Measurements from ENCODE around the gene LRCOL1.

LRCOL1 gene

DNA sequence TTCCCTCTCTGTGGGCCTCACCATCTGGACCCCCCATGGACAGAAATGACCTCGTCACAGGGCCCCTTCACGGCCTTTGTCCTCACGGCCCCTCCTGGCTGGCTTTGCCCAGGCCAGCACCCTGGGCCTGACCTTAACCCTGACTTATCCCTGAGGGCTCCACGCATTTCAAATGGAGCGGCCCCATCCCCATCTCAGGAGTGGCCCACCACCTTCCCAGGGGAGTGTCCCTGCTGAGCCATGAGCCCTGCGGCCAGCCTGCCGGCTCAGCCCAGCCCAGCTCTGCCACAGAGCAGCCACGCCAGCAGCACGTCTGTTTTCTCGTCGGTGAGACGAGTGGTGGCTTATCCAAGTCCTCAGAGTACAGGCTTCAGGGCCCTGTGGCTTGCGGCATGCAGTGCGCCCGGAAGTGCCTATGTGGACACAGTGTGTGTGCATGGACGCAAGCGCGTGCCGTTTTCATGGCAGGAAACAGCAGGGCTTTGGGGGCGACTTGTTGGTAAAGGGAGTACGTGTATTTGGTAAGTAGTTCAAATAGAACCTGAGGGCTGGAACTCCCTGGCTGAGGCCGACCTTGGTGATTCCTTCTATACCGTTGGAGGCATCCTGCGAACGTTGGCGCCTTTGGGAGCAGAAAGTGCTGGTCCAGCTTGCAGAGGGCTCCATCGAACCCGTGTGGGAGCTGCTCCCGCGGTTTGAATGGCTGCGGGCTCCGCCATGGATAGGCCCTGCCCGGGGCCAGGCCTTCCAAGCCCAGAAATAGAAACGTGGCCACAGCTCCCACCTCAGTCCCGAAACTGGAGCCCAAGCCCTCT, 52.1 kb downstream of the LRCOL1 start:
- H3K36me3 Mint-ChIP-seq (ENCODE audit: low read depth), result no peaks in the 10 kb centered on the region
- peaks cover 12% of the 10 kb centered on the region for H3K27me3 Mint-ChIP-seq (ENCODE audit: low read depth)
- peaks cover 6% of the 10 kb centered on the region for H3K4me1 Mint-ChIP-seq (ENCODE audit: low read depth)
- no peaks in the 10 kb centered on the region for H3K9me3 Mint-ChIP-seq
- DNase-seq (ENCODE audit: low spot score), result no peak
- no peak overlapping the region for H3K27ac Mint-ChIP-seq
- H3K4me3 Mint-ChIP-seq, result peak overlapping the region; percentile 26

DNA sequence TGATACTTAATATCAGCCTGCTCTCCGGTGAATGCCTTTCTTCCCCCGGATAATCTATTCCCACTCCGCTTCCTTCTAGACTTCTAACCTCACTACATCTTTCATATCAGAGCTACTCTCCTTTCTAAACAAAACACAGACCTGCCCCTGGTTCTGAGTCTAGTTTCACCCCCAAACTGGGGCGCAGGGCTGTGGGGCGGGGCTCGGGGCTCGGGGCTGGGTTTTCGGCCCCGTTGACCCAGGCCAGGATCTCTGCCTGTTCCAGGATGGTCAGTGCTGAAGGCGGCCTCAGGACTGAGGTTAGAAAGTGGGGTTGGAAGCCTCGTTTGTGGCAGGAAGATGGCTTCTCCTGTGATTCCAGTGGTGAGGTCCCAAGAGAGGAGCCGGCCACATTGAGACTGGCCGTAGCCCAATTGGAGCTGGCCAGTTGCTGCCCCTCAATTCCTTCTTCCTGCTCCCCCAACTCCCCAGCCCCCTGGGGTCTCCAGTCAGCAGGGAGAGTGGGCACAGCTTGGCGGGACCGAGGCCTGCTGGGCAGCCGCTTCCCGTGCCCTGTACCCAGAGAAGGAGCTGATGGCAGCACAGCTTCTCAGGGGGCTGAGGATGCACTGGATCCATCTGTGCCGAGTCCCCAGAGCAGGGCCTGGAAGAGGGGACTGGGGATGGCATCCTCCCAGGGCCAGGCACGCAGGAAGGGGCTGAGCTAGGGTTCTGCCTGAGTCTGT, 52.9 kb downstream of the LRCOL1 start:
- H3K27ac Mint-ChIP-seq, result no peak overlapping the region
- no peak for DNase-seq (ENCODE audit: low spot score)
- no peaks in the 10 kb centered on the region for H3K9me3 Mint-ChIP-seq
- H3K4me3 Mint-ChIP-seq, result no peak overlapping the region
- H3K4me1 Mint-ChIP-seq (ENCODE audit: low read depth), result peaks cover 6% of the 10 kb centered on the region
- H3K27me3 Mint-ChIP-seq (ENCODE audit: low read depth), result peaks cover 12% of the 10 kb centered on the region
- no peaks in the 10 kb centered on the region for H3K36me3 Mint-ChIP-seq (ENCODE audit: low read depth)

DNA sequence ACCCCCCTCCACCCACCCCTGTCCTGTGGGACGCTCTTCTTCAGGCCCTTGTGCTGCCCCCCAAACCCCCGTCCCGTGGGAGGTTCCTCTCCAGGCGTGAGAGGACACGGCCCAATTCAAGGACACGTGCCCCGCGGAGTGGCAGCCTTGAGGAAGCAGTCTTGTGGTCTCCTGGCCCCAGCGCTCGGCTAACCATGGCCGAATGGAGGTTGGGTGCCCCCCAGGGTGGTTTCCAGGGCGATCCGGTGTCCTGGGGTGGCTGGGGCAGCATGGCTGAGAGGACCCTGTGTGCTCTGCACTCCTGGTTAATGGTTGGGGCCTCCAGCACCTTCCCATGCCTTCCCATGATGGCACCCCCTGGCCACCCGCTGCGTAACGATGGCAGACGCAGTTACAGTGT, 53.6 kb downstream of the LRCOL1 start:
- no peaks in the 10 kb centered on the region for H3K9me3 Mint-ChIP-seq
- peaks cover 12% of the 10 kb centered on the region for H3K27me3 Mint-ChIP-seq (ENCODE audit: low read depth)
- peaks cover 6% of the 10 kb centered on the region for H3K4me1 Mint-ChIP-seq (ENCODE audit: low read depth)
- no peak for DNase-seq (ENCODE audit: low spot score)
- H3K36me3 Mint-ChIP-seq (ENCODE audit: low read depth), result no peaks in the 10 kb centered on the region
- no peak overlapping the region for H3K4me3 Mint-ChIP-seq
- H3K27ac Mint-ChIP-seq, result no peak overlapping the region

DNA sequence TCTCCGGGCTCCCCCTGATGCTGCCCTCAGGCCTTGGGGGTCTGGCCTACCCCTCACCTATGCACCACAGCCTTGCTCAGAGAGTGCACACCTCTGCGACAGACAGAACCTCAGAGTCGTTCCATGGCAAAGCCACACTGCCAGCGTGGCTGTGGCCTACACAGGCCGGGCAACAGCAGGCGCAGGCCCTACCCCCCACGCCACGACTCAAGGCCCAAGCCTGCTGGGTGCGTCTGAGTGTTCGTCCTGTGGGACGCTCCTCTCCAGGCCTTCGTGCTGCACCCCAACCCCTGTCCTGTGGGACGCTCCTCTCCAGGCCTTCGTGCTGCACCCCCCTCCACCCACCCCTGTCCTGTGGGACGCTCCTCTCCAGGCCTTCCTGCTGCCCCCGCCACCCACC, 54.2 kb downstream of the LRCOL1 start:
- Mint-ChIP-seq H3K36me3 (ENCODE audit: low read depth) (no peaks in the 10 kb centered on the region), H3K27me3 (ENCODE audit: low read depth) (peaks cover 12% of the 10 kb centered on the region), H3K27ac (no peak overlapping the region), H3K4me1 (ENCODE audit: low read depth) (peaks cover 6% of the 10 kb centered on the region), H3K4me3 (no peak overlapping the region), H3K9me3 (no peaks in the 10 kb centered on the region)
- no peak for DNase-seq (ENCODE audit: low spot score)

DNA sequence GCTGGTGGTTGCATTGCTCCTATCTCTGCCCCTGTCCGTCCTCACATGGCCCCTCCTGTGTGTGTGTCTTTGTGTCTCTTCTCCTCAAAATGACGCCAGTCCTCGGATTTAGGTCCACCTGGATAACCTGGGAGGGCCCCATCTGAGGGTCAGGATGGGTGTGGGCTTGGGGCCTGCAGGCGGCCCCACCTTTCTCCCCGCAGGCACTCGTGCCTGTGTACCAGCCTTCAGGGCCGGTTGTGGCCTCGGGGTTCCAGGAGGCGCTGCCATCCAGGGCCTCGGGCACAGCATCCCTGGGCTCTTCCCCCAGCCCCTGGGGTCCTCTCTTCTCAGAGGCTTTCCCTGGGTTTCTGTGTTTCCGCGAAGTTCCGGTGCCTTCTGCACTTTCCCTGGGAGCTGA, 54.7 kb downstream of the LRCOL1 start:
- Mint-ChIP-seq H3K27me3 (ENCODE audit: low read depth) (peaks cover 12% of the 10 kb centered on the region), H3K36me3 (ENCODE audit: low read depth) (no peaks in the 10 kb centered on the region), H3K9me3 (no peaks in the 10 kb centered on the region), H3K4me1 (ENCODE audit: low read depth) (peaks cover 6% of the 10 kb centered on the region), H3K4me3 (no peak overlapping the region), H3K27ac (no peak overlapping the region)
- DNase-seq (ENCODE audit: low spot score), result no peak

DNA sequence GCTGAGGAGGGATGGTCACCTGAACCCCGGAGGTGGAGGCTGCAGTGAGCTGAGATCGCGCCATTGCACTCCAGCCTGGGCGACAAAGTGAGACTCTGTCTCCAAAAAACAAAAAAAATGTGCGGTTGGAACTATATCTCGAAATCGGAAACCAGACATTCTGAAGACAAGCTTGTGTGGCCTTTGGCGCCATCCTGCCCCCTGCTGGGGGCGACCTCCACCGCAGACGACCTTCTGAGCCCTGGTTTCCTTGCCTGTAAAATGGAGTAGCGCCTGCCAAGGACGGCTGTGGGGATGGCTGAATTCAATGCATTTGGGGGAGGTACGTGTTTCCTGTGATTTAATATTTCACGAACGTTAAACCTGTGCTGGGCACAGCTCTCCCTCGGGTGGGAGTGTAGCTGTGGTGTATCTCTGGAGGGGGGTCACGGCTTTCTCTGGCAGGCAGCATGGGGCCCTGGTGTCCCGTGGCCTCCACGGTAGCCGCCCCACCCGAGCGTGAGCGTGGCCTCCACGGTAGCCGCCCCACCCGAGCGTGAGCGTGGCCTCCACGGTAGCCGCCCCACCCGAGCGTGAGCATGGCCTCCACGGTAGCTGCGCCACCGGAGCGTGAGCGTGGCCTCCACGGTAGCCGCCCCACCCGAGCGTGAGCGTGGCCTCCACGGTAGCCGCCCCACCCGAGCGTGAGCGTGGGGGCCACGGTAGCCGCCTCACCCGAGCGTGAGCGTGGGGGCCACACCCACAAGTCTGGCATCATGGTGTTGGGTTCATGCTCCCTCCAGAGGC, 55.3 kb downstream of the LRCOL1 start:
- DNase-seq (ENCODE audit: low spot score), result no peak
- Mint-ChIP-seq H3K9me3 (no peaks in the 10 kb centered on the region), H3K27me3 (ENCODE audit: low read depth) (peaks cover 12% of the 10 kb centered on the region), H3K27ac (no peak overlapping the region), H3K36me3 (ENCODE audit: low read depth) (no peaks in the 10 kb centered on the region), H3K4me1 (ENCODE audit: low read depth) (peaks cover 6% of the 10 kb centered on the region), H3K4me3 (no peak overlapping the region)

All from T-helper 2 cell treated with Interferon-gamma antibody and Interleukin-4, amounts not matched to agents 5 μg/mL and 100 μg/mL, for 36 hours (primary cell).